GM12875 (cell line): ENCODE results near the gene CTNND2.

Source experiments
- H3K4me3 ChIP-seq: one replicate; pipeline ENCODE4 v1.5.1; 2011; ENCODE audit warnings: low read depth, low read length, control low read depth
- TF ChIP-seq, protein P1 (sequence below): IDR thresholded peaks from 2 replicates; pipeline ENCODE4 v1.5.1; 2011; ENCODE audit warnings: low read depth, mild to moderate bottlenecking, control low read depth, inconsistent platforms, low read length, moderate library complexity, borderline replicate concordance; ENCODE audit not compliant: insufficient read depth

Gene CTNND2

DNA sequence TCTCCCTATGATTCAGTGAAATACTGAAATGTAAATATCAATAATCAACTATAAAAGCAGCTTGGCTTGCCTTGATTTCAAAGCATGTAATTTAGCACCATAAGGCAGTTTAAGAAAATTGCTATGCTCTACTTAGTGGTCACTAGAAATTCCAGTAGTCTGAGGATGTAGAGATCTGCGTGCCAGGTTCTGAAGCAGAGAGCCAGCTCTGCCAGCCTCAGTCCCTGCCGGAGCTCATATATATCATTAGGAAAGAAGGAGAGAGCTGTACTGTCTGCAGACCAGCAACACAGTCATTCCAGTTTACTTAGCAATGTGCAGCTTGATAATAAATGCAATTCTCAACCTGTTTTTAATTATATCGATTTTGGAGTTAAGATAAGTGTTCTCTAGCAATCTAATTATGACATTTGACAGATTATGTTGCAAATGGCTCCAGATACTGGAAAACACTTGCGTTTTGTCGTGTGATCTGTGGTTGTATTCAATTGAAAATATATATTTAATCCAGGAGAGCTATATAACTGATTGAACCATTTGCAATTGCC is 540.5 kb downstream of the CTNND2 start:
- TF ChIP-seq, protein P1, sequence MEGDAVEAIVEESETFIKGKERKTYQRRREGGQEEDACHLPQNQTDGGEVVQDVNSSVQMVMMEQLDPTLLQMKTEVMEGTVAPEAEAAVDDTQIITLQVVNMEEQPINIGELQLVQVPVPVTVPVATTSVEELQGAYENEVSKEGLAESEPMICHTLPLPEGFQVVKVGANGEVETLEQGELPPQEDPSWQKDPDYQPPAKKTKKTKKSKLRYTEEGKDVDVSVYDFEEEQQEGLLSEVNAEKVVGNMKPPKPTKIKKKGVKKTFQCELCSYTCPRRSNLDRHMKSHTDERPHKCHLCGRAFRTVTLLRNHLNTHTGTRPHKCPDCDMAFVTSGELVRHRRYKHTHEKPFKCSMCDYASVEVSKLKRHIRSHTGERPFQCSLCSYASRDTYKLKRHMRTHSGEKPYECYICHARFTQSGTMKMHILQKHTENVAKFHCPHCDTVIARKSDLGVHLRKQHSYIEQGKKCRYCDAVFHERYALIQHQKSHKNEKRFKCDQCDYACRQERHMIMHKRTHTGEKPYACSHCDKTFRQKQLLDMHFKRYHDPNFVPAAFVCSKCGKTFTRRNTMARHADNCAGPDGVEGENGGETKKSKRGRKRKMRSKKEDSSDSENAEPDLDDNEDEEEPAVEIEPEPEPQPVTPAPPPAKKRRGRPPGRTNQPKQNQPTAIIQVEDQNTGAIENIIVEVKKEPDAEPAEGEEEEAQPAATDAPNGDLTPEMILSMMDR, result no peak
- H3K4me3 ChIP-seq, result no peak overlapping the region

DNA sequence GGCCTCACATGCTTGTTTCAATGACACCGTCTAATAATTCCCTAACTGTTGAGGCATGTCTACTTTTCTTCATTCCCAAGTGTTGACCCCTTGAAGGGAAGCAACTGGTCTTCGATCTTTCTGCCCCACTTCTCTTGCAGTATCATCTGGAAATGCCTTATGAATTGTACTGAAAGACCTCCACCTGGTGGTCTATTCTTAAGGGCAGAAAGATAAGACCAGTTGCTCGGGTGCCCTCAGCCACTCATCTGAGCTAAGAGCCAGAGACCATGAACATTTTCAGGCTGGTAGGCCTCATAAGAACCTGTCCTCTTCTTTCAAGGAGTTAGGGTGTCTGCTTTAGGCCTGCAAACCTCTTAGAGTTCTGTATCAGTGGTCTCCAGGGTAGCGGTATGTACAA is 542.5 kb downstream of the CTNND2 start:
- H3K4me3 ChIP-seq, result no peak overlapping the region
- TF ChIP-seq, protein P1, result no peak

DNA sequence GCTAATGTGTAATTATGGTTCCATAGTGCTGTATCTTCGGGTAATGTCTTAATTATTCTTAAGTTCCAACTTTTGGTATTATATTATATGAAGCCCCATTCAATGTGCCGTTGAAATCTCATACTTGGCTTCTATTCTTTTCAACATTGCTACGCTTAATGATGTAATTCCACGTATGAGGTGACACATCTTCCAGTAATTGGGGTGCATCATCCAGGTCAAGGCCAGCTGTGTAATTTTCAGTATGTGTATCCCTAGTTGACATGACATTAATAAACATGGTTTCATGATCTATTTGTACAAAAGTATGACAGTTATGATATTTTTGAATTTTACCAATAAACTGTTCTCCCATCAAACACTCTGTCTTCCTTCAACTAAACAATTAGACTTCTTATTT is 546.3 kb downstream of the CTNND2 start:
- TF ChIP-seq, protein P1, result no peak
- H3K4me3 ChIP-seq, result no peak overlapping the region

DNA sequence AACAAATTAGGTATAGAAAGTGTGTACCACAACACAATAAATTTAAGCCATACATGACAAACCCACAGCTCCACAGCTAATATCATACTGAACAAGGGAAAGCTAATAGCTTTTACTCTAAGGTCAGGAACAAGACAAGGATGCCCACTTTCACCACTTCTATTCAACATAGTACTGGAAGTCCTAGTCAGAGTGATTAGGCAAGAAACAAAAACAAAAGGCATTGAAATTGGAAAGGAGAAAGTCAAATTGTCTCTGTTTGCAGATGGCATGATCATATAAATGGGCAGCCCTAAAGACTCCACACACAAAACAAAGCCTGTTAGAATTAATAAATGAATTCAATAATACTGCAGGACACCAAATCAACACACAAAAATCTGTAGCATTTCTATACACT is 548.8 kb downstream of the CTNND2 start:
- H3K4me3 ChIP-seq, result no peak overlapping the region
- TF ChIP-seq, protein P1, result no peak

DNA sequence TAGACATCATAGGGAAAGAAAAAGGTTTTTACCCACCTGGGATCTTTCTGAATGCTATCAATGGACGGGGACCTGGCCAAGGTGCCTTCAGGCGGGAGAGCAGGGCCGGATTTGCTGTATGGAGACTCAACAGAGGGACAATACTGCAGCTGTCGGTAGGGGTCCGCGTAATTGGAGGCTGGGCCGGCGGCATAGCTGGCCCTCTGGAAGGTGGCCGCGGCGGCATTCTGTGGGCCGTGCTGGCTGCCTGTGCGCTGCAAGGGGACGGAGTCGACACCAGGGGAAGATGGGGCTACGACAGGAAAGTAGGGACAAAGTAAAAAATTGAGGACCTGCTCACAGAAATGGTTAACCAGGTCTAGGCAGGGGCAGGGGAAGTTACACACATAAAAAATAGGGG is 557.9 kb downstream of the CTNND2 start:
- TF ChIP-seq, protein P1, result no peak
- H3K4me3 ChIP-seq, result no peak overlapping the region

DNA sequence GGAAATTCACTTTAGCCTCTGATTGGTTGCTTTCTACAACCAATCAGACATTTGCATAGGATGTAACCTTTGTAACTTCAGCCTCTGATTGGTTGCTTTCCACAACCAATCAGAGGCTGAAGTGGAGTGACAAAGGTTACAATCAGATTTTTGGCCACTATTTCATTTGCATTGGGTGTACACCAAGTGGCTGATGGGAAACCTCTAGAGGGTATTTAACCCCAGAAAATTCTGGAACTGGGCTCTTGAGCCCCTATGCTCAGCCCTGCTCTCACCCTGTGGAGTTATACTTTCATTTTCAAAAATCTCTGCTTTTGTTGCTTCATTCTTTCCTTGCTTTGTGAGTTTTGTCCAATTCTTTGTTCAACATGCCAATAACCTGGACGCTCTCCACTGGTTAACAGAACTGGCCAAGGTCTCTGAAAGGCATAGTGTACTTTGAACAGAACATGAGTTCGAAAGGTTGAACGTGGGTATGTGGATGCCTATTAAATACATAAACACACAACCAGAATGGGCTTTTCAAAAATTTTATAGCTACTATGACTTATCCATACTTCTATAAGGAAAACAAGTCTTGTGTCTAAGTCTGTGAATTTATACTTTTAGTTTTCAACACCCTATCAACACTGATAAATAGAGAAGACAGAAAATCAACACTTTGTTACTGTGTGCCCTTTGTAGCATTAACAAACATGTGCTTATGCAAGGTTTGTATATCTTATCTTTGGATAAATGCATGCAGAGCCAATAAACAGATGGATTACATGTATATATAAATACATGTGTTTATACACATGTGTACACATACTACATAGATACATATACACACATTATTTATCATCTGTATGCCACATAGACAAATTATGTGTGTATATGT is 568.1 kb downstream of the CTNND2 start:
- TF ChIP-seq, protein P1, result no peak
- H3K4me3 ChIP-seq, result no peak overlapping the region

DNA sequence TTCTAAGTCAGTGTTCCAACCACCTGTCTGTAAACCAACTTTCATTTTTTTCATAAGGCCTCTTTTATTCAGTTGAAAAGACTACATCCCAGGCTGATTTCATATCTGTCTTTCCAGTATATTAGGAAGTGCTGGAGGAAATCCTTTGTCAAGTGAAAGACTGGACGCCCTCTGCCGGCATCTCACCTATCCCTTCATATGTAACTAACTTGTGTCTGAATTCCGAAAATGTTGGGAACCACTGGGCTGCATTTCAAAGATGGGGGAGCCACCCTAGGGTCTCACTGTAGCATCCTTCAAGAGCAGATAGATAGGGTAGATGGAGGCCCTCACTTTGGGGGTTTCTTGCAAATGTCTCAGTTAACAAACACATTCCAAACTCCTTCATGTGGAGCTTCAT is 569.8 kb downstream of the CTNND2 start:
- H3K4me3 ChIP-seq, result no peak overlapping the region
- TF ChIP-seq, protein P1, result no peak
